ENCODE results near the gene DACT3.

The DACT3 gene

DNA sequence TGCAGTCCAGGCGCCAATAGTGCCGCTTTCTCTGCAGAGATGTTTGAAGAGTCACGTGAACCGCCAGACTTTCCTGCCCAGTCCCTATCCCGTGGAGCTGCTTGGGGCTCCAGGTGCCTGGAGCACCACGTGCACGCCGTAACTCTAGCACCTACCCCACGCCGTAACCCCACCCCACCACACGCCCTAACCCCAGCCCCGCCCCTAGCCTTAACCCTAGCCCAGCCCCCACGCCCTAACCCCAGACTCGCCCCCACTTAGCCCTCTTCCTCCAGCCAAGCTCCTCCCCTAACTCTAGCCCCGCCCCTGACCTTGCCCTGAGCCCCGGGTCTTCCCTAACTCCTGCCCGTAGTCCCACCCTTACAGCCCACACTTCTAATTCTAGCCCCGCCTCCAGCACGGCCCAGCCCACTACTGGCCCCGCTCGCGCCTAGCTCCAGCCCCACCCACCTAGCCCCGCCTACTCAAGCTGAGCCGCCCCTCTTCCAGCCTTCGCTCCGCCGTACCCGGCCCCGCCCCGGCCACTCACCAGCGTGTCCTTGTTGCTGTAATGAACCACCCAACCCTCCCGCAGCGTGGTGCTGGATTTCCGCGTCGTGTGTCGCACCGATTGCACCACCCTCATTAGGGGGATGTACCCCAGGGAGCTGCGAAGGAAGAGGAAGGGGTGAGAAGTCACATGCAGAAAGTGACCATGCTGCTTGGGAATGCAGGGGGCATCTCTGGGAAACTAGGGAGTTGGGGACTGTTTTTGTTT is 36.4 kb upstream of the DACT3 start:
- no peak for DNase-seq (ENCODE audit: low read depth)
- no peak overlapping the region for H3K4me3 ChIP-seq (ENCODE audit: low read depth, low read length)
- TF ChIP-seq CTCF (IDR thresholded peaks at IDR 0.05; ENCODE audit: control insufficient read depth, extremely low read depth, insufficient read depth): no peak

- no peak for TF ChIP-seq CTCF (IDR thresholded peaks at IDR 0.05; ENCODE audit: control insufficient read depth, extremely low read depth, insufficient read depth)
- no peak overlapping the region for H3K4me3 ChIP-seq (ENCODE audit: low read depth, low read length)
- no peak for DNase-seq (ENCODE audit: low read depth)
These were observed 35.9 kb upstream of the DACT3 start for GRCh38 chr19:46696866-46697203.

DNA sequence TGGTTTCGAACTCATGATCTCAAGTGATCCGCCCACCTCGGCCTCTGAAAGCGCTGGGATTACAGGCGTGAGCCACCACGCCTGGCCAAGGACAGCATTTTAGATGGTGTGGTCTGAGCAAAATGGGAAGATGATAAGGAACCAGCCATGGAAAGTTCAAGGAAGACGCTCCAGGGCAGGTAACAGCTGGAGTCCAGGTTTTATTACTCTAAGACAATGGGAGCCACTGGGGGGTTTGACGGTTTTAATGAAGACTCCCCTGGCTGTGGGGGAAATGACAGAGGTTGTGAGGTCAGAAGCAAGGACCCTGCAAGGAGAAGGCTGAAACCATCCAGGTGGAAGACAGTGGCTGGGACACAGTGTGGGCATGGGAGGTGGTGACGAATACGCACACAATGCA is 35.1 kb upstream of the DACT3 start:
- TF ChIP-seq CTCF (IDR thresholded peaks at IDR 0.05; ENCODE audit: control insufficient read depth, extremely low read depth, insufficient read depth): no peak
- H3K4me3 ChIP-seq (ENCODE audit: low read depth, low read length): no peak overlapping the region
- no peak for DNase-seq (ENCODE audit: low read depth)

DNA sequence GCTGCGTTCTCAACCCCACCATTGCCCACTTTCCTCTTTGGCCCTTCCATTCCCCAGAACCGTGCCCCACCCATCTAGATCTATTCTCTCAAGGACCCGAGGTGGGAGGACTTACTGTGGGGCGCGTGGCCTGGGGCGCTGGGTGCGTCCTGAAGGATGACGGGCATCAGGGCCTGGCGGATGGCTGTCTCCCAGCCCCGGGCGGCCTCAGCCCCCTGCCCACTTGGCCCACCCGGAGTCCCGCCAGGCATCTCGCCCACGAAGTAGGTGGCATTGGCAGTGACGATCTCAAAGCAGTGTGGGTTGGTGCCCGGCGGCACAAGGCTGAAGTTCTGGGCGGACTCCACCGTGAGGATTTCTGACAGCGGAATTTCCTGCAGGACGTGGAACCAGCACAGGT is 32.8 kb upstream of the DACT3 start:
- no peak overlapping the region for H3K4me3 ChIP-seq (ENCODE audit: low read depth, low read length)
- no peak for DNase-seq (ENCODE audit: low read depth)
- TF ChIP-seq CTCF (IDR thresholded peaks at IDR 0.05; ENCODE audit: control insufficient read depth, extremely low read depth, insufficient read depth): no peak

- TF ChIP-seq CTCF (IDR thresholded peaks at IDR 0.05; ENCODE audit: control insufficient read depth, extremely low read depth, insufficient read depth): no peak
- no peak for DNase-seq (ENCODE audit: low read depth)
- H3K4me3 ChIP-seq (ENCODE audit: low read depth, low read length): no peak overlapping the region
These were observed 32.1 kb upstream of the DACT3 start for GRCh38 chr19:46692918-46693722.

DNA sequence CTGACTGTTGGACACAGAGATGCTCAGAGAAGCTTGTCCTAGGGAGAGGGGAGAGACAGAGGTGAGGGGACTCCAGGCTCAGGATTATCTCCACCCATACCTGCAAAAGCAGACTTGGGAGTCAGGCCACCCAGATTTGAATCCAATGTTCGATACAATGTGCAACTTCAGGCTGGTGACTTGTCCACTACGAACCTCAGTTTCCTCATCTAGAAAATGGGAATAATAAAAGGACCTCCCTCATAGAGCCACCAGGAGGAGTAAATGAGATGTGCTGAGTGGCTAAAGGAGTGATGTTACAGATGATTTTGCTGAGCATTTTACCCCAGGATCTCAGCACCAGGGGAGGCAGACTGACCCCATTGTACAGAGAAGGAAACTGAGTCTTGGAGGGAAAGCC is 31.0 kb upstream of the DACT3 start:
- H3K4me3 ChIP-seq (ENCODE audit: low read depth, low read length): no peak overlapping the region
- no peak for TF ChIP-seq CTCF (IDR thresholded peaks at IDR 0.05; ENCODE audit: control insufficient read depth, extremely low read depth, insufficient read depth)
- DNase-seq (ENCODE audit: low read depth): no peak

Measured in LNCaP clone FGC (cell line).